Suppressor macrophage treated with lipopolysaccharide for 4 hours (primary cell): ENCODE results near the gene TRIM75.
"Not testable (repeated sequence)": the region's sequence is repeated elsewhere in the genome, so short reads cannot be mapped to it uniquely, and the experiment has no call there.

Source experiments
- DNase-seq: peaks from one replicate; pipeline ENCODE4 v3.0.0-alpha.2; 2020

TRIM75 gene

GRCh38 chr4:165053645-165054044, at the start of gene TRIM75:
TSS of gene TRIM75 (plus strand) at chr4:165053866. CDS start at chr4:165059148, 5,282 bp downstream.
- DNase-seq: no peak

DNA sequence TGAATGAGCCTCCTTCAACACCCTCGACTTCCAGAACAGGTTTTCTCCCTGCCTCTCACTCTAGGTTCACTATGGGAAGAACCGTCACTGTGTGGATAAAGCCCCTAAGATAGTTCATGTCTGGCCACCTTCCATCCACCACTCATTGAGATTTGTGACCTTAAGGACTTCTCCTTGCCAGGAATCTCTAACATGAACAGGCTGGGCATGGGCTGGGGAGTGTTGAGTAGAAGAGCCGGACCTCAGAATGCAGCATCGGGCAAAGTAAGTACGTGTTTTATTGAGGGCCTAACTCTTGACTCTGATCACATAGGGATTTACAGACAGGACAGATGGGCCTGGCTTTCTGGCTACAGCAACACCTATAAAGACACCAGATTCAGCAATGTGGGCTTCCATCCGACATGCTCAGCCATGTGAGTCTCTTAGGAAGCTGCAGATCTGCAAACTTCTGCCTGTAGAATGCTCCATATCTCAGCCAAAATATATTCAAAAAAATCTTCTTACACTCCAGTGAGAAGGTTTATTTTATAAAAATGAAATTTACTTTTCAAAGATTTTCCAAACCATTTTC, 48.2 kb upstream of the TRIM75 start:
- no peak for DNase-seq

DNA sequence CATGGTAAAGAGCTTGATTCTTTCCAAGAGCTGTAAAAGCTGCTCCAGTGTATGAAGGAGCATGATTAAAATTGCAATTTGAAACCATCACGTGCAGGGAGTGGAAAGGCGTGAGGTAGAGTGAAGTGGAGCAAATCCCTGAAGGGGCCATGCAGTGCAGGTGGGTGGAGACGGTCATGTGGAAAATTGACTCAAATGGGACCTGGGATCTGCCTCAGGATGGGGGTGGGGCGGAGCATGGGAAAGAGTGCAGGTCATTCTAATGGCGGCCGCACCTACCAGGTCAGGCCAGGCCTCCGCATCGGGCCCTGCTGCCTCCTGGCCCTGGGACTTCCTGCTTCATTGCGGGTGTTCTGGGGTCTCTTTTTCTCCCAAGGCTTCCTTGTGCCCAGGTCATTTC, 47.2 kb upstream of the TRIM75 start:
- no peak for DNase-seq

DNA sequence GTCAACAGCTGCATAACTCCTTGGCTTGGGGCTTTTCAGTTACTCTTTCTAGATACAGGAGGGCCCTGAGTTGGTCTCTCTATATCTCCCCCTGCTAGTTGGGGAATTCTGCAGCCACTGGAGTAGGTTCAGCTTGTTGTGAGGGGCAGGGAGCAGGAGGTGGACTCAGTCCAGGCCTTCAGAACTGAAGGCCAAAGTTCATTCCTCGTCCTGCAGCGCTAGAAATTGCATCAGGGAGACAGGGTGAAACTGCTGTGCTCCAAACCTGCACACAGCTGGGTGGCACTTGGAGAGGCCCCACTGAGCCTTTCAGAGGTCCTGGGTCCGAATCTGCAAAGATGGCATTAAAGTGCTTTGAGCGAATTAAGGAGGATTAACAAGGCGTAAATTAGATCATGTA, 46.8 kb upstream of the TRIM75 start:
- DNase-seq: no peak

DNA sequence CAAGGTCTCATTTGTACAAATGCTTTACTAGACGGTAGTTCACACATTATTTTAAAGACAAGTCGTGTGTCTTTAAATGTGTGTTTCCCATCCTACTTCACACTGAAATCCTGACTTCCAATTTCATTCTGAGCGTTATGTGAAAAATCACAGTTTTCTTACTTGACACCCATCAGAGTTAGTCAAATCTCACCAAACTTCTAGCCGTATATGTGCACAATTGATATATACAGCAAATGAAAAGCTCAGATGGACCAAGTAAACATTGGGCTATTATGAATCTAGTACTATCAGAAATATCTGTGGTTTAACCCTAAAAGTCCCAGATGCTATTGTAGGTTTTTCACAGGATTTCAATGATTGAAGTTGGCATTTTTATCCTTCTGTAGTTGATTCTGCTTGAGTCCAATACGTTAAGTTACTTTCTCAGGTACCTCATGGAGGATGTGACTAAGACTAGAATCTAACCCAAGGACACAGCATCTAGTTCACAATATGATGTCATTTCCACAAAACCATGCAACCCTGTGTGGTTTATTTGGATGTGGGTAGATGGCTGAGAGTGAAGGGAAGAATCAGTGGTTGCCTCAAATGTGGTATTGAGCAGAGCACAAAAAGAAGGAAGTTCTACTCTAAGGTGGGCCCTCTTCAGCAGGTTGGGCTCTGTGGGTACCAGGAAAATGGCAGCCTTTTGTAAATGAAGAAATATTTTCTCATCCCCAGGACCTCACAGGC, 44.0 kb upstream of the TRIM75 start:
- no peak for DNase-seq

DNA sequence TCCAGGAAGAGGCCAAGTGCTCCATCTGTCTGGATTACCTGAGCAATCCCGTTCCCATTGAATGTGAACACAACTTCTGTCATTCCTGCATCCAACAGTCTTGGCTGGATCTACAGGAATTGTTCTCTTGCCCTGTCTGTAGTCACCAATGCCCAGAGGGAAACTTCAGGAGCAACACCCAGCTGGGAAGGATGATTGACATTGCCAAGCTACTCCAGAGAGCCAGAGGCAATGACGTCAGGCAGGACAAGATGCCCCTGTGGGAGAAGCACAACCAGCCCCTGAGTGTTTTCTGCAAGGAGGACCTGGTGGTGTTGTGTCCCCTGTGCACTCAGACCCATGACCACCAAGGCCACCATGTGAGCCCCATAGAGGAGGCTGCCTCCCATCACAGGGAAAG, 43.2 kb upstream of the TRIM75 start:
- no peak for DNase-seq

GRCh38 chr4:165010991-165011390, 42.7 kb upstream of the TRIM75 start:
- no peak for DNase-seq

- no peak for DNase-seq
Measured at GRCh38 chr4:165011403-165011802, 42.3 kb upstream of the TRIM75 start.

- DNase-seq: no peak
Measured at GRCh38 chr4:165013691-165014090, 40.0 kb upstream of the TRIM75 start.

DNA sequence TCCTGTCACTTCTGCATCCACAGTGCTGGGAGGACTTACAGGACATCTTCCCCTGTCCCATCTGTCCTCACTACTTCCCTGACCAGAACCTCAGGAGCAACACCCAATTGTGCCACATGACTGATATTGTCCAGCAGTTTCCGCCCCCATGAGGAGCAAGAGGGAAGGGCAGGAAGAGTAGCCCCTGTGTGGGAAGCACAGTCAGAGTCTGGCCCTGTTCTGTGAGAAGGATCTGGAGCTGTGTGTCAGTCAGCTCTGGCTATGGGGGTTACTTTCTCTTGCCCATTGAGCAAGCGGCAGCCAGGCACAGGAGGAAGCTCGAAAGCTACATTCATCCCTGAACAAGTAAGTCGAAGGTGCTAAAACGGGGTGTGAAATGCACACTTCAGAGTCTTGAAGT, 36.7 kb upstream of the TRIM75 start:
- no peak for DNase-seq

DNA sequence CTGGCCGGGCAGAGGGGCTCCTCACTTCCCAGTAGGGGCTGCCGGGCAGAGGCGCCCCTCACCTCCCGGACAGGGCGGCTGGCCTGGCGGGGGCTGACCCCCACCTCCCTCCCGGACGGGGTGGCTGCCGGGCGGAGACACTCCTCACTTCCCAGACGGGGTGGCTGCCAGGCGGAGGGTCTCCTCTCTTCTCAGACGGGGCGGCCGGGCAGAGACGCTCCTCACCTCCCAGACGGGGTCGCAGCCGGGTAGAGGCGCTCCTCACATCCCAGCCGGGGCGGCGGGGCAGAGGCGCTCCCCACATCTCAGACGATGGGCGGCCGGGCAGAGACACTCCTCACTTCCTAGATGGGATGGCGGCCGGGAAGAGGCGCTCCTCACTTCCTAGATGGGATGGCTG, 33.7 kb upstream of the TRIM75 start:
- not testable (repeated sequence) for DNase-seq

- DNase-seq: not testable (repeated sequence)
Measured at GRCh38 chr4:165025782-165026181, 27.9 kb upstream of the TRIM75 start.

DNA sequence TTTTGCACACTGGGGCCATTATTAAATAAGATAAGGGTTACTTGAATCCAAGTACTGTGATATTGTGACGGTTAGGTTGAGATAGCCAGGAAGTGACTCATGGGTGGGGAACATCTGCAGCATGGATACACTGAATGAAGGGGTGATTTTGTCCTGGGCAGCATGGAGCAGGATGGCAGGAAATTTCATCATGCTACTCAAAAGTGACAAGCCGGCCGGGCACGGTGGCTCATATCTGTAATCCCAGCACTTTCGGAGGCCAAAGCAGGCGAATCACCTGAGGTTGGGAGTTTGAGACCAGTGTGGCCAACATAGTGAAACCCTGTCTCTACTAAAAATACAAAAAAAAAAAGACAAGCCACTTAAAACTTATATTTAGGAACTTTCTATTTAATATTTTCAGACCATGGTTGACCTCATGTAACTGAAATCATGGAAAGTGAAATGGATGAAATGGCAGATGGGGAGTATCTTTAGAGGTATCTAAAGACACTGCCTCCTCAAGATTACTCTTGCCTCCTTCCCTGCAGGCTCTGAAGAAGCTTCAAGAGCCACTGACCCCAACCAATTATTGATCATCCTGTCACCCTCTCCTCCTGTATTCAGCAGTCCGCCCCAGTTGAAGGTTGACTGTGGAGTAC, 25.8 kb upstream of the TRIM75 start:
- DNase-seq: no peak

GRCh38 chr4:165031436-165032211, 22.0 kb upstream of the TRIM75 start, which contains the start of gene TRIM60:
TSS of gene TRIM60 (plus strand) at chr4:165031999. CDS start at chr4:165040073, 8,074 bp downstream.
- DNase-seq: no peak

- no peak for DNase-seq
Measured at GRCh38 chr4:165048170-165048569, 5.5 kb upstream of the TRIM75 start.

DNA sequence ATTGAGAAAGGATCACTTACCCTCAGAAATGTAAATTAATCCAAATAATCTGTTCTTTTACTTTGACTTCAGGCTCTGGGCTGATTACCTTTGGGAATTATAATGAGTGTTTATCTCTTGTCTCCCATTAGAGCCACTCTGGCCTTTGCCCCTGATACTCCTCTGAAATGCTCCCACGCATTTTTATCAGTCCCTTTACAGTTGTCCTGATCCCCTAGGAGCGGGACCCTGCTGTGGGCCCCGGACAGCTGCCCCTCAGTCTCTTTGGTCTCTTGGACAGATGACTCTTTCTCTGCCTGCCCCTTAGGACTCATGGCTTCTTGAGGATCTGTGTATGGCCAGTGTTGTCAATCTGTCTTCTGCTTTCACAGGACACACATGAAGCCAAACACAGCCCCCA, 1.0 kb upstream of the TRIM75 start:
- no peak for DNase-seq

- DNase-seq: no peak
Measured at GRCh38 chr4:165055601-165056000, 1.9 kb downstream of the TRIM75 start.

DNA sequence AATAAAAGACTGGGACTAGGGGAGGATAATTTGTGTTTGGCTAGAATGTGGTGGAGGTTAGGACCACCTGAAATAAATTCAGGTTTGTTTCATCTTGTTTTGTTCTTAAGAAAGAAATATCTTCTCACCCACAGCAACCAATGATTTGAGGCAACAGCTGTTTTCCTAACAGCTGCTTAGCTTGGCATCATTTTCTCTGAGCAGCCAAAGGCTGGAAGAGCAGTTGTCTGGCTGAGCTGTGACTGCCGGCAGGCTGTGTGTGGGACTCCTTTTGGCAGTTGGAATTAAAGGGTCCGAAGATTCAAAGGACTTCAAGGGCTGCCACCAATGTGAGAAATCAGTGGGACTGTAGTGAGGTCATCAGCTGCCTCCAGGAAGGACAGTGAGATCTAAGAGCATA, 5.0 kb downstream of the TRIM75 start:
- no peak for DNase-seq

- no peak for DNase-seq
Measured at GRCh38 chr4:165059386-165059785, 5.7 kb downstream of the TRIM75 start.

- DNase-seq: no peak
Measured at GRCh38 chr4:165060938-165061337, 7.3 kb downstream of the TRIM75 start.

DNA sequence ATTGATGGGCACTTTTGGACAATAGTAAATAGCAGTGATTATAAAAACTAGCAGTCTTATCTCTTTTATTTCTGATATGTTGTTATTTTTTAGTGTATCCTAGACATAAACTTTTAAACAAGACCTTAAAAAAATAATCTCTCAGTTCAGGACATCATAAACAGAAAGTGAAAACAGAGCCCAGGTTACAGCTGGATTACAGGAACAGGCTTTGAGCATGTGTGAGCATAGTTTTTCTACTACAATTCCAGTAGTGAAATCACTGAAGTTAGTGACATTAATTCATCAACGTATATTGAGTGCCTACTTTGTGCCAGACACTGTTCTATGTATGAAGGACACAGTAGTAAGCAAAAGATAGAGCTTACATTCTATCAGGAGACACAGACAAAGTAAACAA, 16.9 kb downstream of the TRIM75 start:
- DNase-seq: no peak

DNA sequence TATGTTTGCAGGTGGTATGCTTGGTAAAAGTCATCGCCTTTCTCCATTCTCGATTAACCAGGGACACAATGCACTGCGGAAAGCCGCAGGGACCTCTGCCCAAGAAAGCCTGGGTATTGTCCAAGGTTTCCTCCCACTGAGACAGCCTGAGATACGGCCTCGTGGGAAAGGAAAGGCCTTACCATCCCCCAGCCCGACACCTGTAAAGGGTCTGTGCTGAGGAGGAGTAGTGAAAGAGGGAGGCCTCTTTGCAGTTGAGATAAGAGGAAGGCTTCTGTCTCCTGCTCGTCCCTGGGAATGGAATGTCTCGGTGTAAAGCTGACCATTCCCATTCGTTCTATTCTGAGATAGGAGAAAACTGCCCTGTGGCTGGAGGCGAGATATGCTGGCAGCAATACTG, 19.7 kb downstream of the TRIM75 start:
- not testable (repeated sequence) for DNase-seq

GRCh38 chr4:165077034-165077578, 23.4 kb downstream of the TRIM75 start:
- no peak for DNase-seq
